GM19324 (cell line): ENCODE results near the gene DSG3.

Experiments
- ATAC-seq: cut with Tn5 transposase; IDR thresholded peaks from one replicate; pipeline ENCODE4 v1.9.1; 2021; ENCODE audit warnings: mild to moderate bottlenecking, moderate library complexity; ENCODE audit not compliant: unreplicated experiment, low FRiP score

The DSG3 gene

DNA sequence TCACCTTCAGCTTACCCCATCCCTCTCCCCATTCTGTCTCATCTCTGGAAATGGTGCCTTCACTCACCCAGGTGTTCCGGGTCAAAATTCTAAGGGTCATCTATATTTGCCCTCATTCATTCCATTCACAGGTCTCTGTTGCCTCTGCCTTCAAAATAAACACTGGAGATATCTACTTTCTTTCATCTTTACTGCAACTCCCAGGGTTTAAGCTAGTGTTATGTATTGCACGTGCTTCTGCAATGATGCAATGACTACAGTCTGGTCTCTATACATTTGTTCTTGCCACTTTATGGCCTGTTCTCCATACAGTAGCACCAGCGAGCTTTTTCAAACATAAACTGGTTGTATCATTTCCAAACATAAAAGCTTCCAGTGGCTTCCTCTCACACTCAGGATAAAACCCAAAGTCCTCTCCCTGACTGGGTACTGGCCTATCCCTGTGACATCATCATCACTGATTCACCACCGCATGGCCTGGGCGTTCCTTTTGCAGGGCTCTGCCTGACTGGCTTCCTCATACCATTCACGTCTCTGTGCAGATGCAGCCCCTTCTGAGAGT is 64.7 kb downstream of the DSG3 start:
- ATAC-seq, result no peak

DNA sequence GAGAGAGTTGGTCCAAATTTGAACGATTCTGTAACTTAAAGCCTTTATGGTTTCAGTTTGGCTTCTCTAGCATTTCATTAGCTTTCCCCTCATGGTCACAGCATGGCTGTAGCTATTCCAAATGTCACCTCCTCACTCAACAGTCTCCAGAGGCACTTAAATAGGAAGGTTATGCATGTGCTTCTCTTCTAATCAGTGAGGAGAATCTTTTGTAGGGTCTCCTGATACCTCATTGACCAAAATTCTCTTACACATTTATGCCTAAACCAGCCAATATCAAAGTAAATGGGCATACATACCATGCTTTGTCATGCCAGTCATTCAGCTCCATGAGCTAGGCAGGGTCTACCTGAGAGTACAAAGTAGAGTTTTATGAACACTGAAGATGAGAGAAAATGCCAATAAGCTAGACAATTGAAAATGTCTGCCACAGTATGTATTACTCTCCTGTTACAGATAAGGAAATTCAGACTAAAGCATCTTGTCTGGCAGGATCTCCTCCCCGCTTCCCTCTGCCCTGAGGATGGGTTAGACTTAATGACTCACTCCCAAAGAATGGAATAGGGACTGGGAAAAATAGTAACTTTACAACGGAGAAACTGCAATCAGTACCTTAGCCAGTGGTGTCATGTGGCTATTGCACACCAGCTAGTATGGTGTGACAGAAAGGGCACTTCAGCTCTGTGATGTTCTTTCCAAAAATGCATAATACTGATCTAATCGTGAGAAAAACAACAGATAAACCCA is 65.8 kb downstream of the DSG3 start:
- ATAC-seq, result no peak

DNA sequence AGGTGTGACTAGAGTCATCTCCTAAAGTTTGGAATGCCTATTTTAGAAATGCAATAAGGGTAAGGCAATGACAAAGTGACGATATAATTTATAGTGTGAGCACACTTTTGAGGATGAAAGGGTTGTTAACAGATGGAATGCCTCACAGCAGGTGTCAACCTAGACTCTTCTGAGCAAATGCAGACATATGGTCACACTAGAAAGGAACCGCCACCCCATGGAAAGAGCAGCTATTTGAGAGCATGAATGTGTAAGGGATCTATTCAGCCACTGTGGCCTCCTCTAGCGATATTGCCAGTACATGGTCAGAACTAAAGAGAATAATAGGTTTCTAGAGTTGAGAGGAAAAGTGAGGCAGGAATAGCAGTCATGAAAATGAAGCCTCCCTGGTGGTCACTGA is 68.9 kb downstream of the DSG3 start:
- ATAC-seq, result no peak

DNA sequence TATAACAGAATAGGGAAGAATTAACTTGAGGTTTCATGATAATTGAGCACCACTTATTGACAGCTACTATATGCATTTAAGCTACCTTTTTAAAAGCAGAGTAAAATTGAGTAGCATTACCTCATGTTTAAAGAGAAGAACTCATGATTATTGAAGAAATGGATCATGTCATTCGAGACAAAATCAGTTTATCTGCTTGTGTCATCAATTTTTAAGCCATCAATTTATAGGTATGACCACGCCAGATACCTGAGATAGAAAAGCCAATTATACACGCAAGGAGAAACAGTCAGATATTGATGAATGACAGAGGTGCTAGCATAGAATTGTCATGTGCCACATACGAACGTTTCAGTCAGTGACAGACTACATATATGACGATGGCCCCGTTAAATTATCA is 78.8 kb downstream of the DSG3 start:
- no peak for ATAC-seq
